OCI-LY1 (cell line): ENCODE results near the gene MTCL3.

Experiments used
- H2AFZ ChIP-seq: fragments of 200-600 bp; sonication (generic), shearing (Covaris generic); 2 replicates; pipeline ENCODE4 v1.6.0; 2014; ENCODE audit warnings: antibody characterized with exemption, mild to moderate bottlenecking, low read length
- H3F3A ChIP-seq: fragments of 200-600 bp; sonication (generic), shearing (Covaris generic); 2 replicates; pipeline ENCODE4 v1.6.0; 2014; ENCODE audit warnings: mild to moderate bottlenecking, antibody characterized with exemption, low read length, moderate library complexity; ENCODE audit not compliant: insufficient read depth
- H3K27ac ChIP-seq: fragments of 200-600 bp; sonication (generic); 2 replicates; pipeline ENCODE4 v1.5.1; 2014; ENCODE audit warnings: low read length, mixed run types, mild to moderate bottlenecking, low read depth; ENCODE audit not compliant: poor library complexity, severe bottlenecking
- H3K27me3 ChIP-seq: fragments of 200-600 bp; sonication (generic); 2 replicates; pipeline ENCODE4 v1.6.0; 2014; ENCODE audit warnings: antibody characterized with exemption, mild to moderate bottlenecking, low read length, moderate library complexity; ENCODE audit not compliant: insufficient read depth
- H3K36me3 ChIP-seq: fragments of 200-600 bp; sonication (generic); 2 replicates; pipeline ENCODE4 v1.6.1; 2014; ENCODE audit warnings: mild to moderate bottlenecking, antibody characterized with exemption, low read length, moderate library complexity, mixed read lengths; ENCODE audit not compliant: insufficient read depth
- H3K4me1 ChIP-seq: fragments of 200-600 bp; sonication (generic); 2 replicates; pipeline ENCODE4 v1.5.1; 2014; ENCODE audit warnings: mild to moderate bottlenecking, low read length, moderate library complexity; ENCODE audit not compliant: insufficient read depth, severe bottlenecking
- H3K4me2 ChIP-seq: fragments of 200-600 bp; sonication (generic), shearing (Covaris generic); 2 replicates; pipeline ENCODE4 v1.6.1; 2014; ENCODE audit warnings: low read length
- H3K4me3 ChIP-seq: fragments of 200-600 bp; sonication (generic); 2 replicates; pipeline ENCODE4 v1.5.1; 2014; ENCODE audit warnings: low read length, low read depth, mild to moderate bottlenecking, mixed read lengths; ENCODE audit not compliant: poor library complexity, severe bottlenecking
- H3K79me2 ChIP-seq: fragments of 200-600 bp; shearing (Covaris generic); 2 replicates; pipeline ENCODE4 v1.6.1; 2016; ENCODE audit warnings: mixed run types, low read length, mixed read lengths; ENCODE audit not compliant: insufficient read depth
- H3K9ac ChIP-seq: fragments of 200-600 bp; sonication (generic), shearing (Covaris generic); 2 replicates; pipeline ENCODE4 v1.6.1; 2014; ENCODE audit warnings: mild to moderate bottlenecking, low read length, mixed read lengths
- H3K9me2 ChIP-seq: fragments of 200-600 bp; sonication (generic), shearing (Covaris generic); 2 replicates; pipeline ENCODE4 v1.6.1; 2014; ENCODE audit warnings: low read depth, mild to moderate bottlenecking, low read length, mixed read lengths
- H3K9me3 ChIP-seq: fragments of 200-600 bp; shearing (Covaris generic); 2 replicates; pipeline ENCODE4 v1.6.1; 2014; ENCODE audit warnings: low read length, mixed read lengths
- H4K20me1 ChIP-seq: fragments of 200-600 bp; sonication (generic), shearing (Covaris generic); 2 replicates; pipeline ENCODE4 v1.6.0; 2016; ENCODE audit warnings: mild to moderate bottlenecking, low read length; ENCODE audit not compliant: insufficient read depth
- CTCF ChIP-seq: fragments of 200-600 bp; sonication (generic), shearing (Covaris generic); IDR thresholded peaks from 2 replicates; pipeline ENCODE4 v1.5.1; 2017; ENCODE audit warnings: mild to moderate bottlenecking, antibody characterized with exemption, low read length, moderate library complexity, mixed read lengths
- EZH2 ChIP-seq: fragments of 200-600 bp; sonication (generic), shearing (Covaris generic); IDR thresholded peaks from 2 replicates; pipeline ENCODE4 v1.8.0; 2017; ENCODE audit warnings: borderline replicate concordance, mixed run types, mild to moderate bottlenecking, antibody characterized with exemption, low read length, moderate library complexity, mixed read lengths

The MTCL3 gene

GRCh38 chr6:127547215-127547614 is 28.1 kb upstream of the MTCL3 start:
- H3K9me3 ChIP-seq, result no peaks in the 10 kb centered on the region
- no peaks in the 10 kb centered on the region for H3K27me3 ChIP-seq
- H3K79me2 ChIP-seq, result no peaks in the 10 kb centered on the region
- H2AFZ ChIP-seq, result no peak overlapping the region
- H3K4me1 ChIP-seq, result no peaks in the 10 kb centered on the region
- no peaks in the 10 kb centered on the region for H3F3A ChIP-seq
- H3K9me2 ChIP-seq, result no peaks in the 10 kb centered on the region
- no peak overlapping the region for H3K4me2 ChIP-seq
- H3K27ac ChIP-seq, result no peak overlapping the region
- no peaks in the 10 kb centered on the region for H3K36me3 ChIP-seq
- H3K9ac ChIP-seq, result no peak overlapping the region
- no peak overlapping the region for H3K4me3 ChIP-seq
- no peaks in the 10 kb centered on the region for H4K20me1 ChIP-seq
- peak; percentile 35; the same call in 1 of the 2 replicates for TF ChIP-seq CTCF
- no peak for TF ChIP-seq EZH2

GRCh38 chr6:127539272-127539671 is 20.1 kb upstream of the MTCL3 start:
- Histone ChIP-seq H3K9ac (no peak overlapping the region), H3K27me3 (no peaks in the 10 kb centered on the region), H3K36me3 (no peaks in the 10 kb centered on the region), H2AFZ (no peak overlapping the region), H4K20me1 (no peaks in the 10 kb centered on the region), H3K27ac (no peak overlapping the region), H3K4me2 (no peak overlapping the region), H3K4me1 (no peaks in the 10 kb centered on the region), H3K9me2 (no peaks in the 10 kb centered on the region), H3F3A (no peaks in the 10 kb centered on the region), H3K9me3 (no peaks in the 10 kb centered on the region), H3K4me3 (no peak overlapping the region), H3K79me2 (no peaks in the 10 kb centered on the region)
- TF ChIP-seq EZH2 (no peak), CTCF (peak; percentile 21; the same call in 1 of the 2 replicates)

GRCh38 chr6:127538750-127539264 is 19.7 kb upstream of the MTCL3 start:
- Histone ChIP-seq H4K20me1 (no peaks in the 10 kb centered on the region), H3K9me3 (no peaks in the 10 kb centered on the region), H3F3A (no peaks in the 10 kb centered on the region), H3K9ac (no peak overlapping the region), H3K9me2 (no peaks in the 10 kb centered on the region), H3K4me2 (no peak overlapping the region), H3K27ac (no peak overlapping the region), H3K4me1 (no peaks in the 10 kb centered on the region), H3K79me2 (no peaks in the 10 kb centered on the region), H3K4me3 (no peak overlapping the region), H3K27me3 (no peaks in the 10 kb centered on the region), H3K36me3 (no peaks in the 10 kb centered on the region), H2AFZ (no peak overlapping the region)
- TF ChIP-seq EZH2, result no peak
- no peak for TF ChIP-seq CTCF
